ENCODE data around the gene TMEM120B.

The TMEM120B gene

DNA sequence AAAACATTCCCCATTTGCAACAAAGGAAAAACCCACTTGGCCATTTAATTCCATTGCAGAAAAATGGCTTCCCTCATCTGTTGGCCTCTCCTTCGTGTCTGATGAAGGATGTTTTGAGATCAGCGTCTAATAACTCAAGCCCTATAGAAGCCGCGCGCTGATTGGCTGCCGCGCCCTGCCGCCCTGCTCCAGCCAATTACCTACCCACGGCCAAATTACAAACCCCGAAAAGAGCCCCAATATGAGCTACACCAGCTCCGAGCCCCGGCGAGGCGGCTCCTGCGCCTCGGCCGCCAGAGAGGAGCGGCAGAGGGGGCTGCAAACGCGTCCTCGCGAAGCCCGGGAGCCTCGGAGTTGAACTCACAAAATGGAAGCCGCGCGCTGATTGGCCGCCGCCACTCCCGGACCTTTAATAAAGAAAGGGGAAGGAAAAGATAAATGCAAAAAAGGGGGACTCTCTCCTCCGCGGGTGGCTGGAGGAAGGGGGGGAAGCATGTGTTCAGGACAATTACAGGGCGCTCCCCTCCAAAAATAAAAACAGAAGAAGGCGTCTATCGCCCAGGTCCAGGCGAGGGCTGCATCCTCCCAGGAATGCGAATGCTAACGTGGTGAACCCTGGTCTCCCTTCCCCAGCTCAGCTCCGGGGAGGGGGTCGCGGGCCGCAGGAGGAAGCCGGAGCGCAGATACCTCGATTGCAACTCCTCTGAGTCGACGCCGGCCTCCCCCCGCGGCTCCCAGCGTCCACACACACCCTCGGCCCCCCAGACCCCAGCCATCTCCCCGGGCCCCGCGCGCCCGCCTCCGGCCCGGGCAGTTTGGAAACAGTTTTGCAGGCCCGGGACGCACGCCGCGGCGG is 90.5 kb downstream of the TMEM120B start:
- TF ChIP-seq, protein P1, sequence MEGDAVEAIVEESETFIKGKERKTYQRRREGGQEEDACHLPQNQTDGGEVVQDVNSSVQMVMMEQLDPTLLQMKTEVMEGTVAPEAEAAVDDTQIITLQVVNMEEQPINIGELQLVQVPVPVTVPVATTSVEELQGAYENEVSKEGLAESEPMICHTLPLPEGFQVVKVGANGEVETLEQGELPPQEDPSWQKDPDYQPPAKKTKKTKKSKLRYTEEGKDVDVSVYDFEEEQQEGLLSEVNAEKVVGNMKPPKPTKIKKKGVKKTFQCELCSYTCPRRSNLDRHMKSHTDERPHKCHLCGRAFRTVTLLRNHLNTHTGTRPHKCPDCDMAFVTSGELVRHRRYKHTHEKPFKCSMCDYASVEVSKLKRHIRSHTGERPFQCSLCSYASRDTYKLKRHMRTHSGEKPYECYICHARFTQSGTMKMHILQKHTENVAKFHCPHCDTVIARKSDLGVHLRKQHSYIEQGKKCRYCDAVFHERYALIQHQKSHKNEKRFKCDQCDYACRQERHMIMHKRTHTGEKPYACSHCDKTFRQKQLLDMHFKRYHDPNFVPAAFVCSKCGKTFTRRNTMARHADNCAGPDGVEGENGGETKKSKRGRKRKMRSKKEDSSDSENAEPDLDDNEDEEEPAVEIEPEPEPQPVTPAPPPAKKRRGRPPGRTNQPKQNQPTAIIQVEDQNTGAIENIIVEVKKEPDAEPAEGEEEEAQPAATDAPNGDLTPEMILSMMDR (IDR thresholded peaks at IDR 0.05; ENCODE audit: insufficient read depth, missing control alignments): no peak
- FAIRE-seq (peak; percentile 11), DNase-seq (ENCODE audit: insufficient read length, low spot score) (peak; percentile 73)

DNA sequence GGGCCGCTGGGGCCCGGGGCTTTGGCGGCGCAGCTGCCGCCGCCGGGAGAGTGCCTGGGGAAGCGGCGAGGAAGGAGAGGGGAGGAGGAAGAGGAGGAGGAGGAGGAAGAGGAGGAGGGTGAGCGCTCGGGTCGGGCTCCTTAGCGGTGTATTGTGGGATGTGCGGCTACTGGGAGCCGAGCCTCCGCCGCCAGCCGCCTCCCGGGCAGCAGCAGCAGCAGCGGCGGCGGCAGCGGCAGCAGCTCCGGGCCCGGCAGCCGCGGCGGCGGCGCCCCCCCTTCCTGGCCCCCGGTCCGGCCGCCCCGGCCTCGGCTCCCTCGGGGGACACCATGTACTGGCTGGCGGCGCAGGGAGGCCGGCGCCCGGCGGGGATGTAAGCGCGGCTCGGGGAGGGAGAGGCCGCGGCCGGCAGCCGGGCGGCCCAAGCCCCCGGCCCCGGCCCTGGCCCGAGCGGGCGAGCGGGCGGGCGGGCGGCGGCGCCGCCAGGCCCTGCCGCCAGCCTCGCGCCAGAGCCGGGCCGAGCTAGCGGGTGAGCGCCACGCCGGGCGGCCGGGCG is 91.4 kb downstream of the TMEM120B start, which contains the start of gene SETD1B:
Gene SETD1B, plus strand, starts transcription at position 149 of the 556 bp plus-strand sequence. CDS start 729 bp downstream, outside the sequence.
- FAIRE-seq: no peak
- TF ChIP-seq, protein P1 (IDR thresholded peaks at IDR 0.05; ENCODE audit: insufficient read depth, missing control alignments): no peak
- no peak for DNase-seq (ENCODE audit: insufficient read length, low spot score)

DNA sequence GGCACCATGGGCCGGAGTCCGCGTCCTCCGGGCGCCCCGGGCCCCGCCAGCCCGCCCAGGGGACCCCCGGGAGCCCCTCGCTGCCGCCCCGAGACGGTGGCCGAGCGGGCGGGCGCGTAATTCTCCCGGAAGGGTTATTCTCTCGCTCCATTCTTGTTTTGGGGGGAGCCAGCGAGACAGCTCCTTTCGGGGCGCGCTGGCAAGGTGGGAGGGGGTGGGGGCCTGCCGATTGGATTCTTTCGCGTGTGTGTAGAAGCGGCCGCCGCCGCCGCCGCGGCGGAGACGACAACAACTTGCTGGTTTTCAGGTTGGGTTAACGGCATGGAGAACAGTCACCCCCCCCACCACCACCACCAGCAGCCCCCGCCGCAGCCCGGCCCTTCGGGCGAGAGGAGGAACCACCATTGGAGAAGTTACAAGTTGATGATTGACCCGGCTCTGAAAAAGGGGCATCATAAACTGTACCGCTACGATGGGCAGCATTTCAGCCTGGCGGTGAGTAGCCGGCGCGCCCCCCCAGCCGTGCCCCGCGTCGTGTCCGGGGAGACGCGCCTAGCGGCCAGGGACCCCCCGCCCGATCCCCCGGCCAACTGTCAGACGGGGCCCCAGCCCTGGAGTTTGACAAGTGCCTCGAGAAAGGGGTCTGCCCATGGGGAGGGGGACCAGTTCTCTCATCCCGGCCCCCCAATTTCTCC is 92.0 kb downstream of the TMEM120B start:
- FAIRE-seq (no peak), DNase-seq (ENCODE audit: insufficient read length, low spot score) (no peak)
- TF ChIP-seq, protein P1 (IDR thresholded peaks at IDR 0.05; ENCODE audit: insufficient read depth, missing control alignments): no peak

DNA sequence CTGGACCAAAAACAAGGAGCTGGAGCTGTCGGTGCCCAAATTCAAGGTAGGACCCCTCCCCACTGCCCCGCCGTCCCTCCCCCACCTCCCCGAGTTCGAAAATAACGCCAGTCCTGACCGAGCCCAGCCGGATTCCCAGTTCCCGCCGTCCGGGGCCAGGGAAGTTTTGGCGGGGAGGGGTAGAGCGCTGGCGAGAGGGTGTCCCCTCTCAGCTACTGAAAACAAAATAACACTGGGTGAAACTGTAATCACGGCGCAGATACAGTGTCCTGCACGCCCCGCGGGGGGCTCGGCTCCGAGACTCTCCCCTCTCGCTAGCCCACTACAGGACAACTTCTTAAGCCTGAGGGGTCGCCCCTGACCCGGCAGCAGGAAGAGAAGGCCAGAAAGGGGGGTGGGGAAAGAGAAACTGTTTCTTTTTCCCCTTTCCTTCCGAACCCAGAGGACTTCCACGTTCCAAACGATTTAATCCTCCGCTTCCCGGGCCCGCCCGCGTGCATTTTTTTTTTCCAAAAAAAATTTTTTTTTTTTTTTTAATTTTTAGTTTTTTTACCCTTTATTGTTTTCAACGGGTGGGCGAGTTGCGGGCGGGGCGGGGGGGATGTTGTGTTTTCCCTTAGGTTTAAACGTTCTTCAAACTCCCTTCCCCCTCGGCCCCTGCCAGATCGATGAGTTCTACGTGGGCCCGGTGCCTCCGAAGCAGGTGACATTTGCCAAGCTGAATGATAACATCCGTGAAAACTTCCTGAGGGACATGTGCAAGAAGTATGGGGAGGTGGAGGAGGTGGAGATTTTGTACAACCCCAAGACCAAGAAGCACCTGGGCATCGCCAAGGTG is 92.8 kb downstream of the TMEM120B start:
- FAIRE-seq (no peak), DNase-seq (ENCODE audit: insufficient read length, low spot score) (no peak)
- TF ChIP-seq, protein P1 (IDR thresholded peaks at IDR 0.05; ENCODE audit: insufficient read depth, missing control alignments): no peak

DNA sequence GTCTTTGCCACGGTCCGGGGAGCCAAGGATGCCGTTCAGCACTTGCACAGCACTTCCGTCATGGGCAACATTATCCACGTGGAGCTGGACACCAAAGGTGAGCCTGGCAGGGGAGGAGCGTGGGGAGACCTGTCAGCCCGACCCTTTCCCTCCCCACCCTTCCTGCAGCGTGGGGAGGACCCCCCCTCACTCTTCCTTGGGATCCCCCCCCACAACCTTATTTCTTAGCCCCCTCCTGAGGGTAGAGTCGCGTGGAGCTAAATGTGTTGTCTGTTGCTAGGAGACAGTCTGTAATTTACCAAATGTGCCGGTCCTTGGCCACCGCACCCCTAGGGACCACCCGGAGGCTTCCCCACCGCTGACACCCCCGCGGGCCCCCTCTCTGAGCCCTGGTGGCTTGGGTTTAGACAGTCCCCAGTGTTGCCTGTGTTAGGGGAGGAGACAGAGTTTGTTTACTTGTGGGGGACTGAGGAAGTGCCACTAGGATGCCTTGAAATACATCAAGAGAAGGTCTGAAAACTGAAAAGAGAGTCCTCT is 93.5 kb downstream of the TMEM120B start:
- FAIRE-seq: no peak
- TF ChIP-seq, protein P1 (IDR thresholded peaks at IDR 0.05; ENCODE audit: insufficient read depth, missing control alignments): no peak
- DNase-seq (ENCODE audit: insufficient read length, low spot score): no peak

DNA sequence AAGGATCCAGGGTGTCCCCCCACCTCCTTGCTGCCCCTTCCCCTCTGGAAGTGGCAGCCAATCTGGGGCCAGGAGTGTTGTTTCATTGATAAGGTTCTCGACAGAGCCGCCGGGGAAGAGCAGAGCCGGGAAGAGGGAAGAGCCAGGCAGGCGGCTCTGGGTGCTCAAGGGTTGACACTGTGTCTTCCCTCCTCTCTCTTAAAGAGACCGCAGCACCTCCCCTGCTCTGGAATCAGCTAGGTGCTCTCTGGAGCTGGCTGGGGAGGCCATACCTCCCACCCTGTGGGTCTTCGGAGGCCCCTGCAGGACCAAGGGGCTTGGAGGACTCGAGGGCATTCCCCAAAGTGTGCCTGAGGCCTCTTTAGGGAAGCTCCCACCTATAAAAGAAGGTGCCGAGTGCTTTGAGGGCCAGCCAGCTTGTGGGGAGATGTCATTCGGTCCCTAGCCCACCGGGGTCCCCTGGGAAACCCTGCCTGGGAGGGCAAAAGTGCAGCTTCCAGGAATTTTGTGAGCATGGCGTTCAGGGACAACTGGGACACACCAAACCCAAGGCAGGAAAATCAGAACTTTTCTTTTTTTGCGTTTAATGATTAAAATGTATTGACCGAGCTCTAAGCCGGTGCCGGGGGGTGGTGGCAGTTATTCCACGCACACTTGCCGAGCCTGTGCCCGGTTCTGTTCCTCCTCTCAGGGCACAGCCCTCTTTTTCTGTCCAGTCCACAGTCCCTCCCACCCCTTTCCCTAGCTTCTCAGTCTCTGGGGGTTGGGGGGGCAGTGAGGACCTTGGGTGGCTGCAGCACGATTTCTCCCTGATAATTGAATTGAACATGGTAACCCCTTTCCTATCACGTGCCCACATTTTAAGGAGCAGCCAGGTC is 94.2 kb downstream of the TMEM120B start:
- DNase-seq (ENCODE audit: insufficient read length, low spot score) (no peak), FAIRE-seq (no peak)
- TF ChIP-seq, protein P1 (IDR thresholded peaks at IDR 0.05; ENCODE audit: insufficient read depth, missing control alignments): no peak
